ENCODE results near the gene ATP8B3.
A peak's percentile ranks its signal among the peaks of the same experiment; 100 is the strongest.

The ATP8B3 gene

GRCh38 chr19:1754636-1755466, 57.2 kb downstream of the ATP8B3 start:
- DNase-seq (ENCODE audit: low read depth), result no peak

- no peak for DNase-seq (ENCODE audit: low read depth)
Observed at GRCh38 chr19:1754018-1754635, 57.9 kb downstream of the ATP8B3 start.

GRCh38 chr19:1752757-1753728, 59.0 kb downstream of the ATP8B3 start, which contains the start of gene ONECUT3:
TSS of gene ONECUT3 (plus strand) at chr19:1753506. CDS start at chr19:1753663, 157 bp downstream.
- DNase-seq (ENCODE audit: low read depth), result no peak

DNA sequence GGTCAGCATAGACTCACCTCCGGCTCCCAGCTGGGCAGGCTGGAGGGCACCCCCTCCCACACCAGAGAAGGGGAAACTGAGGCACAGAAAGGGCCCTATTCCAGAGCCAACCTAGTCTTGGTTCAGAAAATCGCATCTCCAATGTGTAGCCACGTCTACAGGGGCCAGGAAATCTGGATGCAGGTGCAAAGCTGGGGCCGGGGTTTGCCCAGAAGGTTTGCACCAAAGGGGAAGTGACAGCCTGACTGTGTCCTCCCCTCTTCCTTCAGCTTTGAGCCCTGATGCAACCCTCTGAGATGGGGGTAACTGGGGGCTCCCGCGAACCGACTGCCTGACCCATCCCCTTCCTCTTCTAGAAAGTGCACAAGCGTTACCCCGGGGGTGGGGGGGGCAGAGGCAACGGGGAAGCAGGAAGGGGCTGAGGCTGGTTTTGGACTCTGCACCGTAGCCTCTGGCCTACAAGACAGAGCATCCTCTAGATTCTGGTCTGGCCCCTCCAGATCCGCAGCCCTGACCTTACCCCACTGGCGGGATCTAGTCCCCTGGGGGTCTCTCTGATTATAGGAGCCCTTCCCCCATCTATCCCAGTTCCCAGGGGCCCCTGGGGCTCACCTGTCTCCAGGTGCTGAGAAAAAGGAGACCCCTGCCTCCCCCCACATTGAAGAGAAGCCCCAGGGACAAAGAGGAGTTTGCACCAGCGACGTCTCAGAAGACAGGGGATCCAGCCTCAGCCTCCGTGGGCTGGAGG, 59.9 kb downstream of the ATP8B3 start:
- DNase-seq (ENCODE audit: low read depth), result no peak

- DNase-seq (ENCODE audit: low read depth), result no peak
Observed at GRCh38 chr19:1751367-1752008, 60.6 kb downstream of the ATP8B3 start.

DNA sequence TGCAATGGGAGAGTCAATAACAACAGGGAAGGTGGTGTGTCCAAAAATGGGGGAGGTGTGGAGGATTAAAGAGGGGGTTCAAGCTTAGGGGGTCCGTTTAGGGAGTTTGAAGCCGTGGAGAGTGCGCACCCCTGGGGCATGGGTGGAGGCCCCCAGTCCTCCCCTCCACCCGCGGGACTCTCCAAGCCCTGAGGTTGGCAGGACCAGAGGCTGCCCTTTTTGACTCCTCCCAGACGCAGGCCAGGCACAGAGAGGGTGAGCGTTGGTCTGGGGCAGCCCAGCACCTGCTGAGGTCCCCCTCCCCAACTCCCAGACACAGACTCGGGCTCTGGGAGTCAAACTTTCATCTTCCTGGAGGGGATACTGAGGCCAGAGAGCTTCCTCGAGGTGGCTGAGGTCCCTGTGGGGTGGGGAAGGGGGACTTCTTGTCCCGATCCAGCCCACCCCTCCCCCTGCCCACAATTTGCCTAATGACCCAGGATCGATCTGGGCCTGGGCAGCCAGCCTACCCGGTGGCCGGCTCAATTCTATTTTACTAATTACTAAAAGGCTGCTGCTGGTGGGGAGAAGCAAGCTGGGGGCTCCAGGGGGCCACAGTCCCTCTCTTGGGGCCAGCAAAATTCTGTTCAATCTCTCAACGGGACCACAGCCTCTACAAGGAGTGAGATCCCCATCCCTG, 61.6 kb downstream of the ATP8B3 start:
- no peak for DNase-seq (ENCODE audit: low read depth)

DNA sequence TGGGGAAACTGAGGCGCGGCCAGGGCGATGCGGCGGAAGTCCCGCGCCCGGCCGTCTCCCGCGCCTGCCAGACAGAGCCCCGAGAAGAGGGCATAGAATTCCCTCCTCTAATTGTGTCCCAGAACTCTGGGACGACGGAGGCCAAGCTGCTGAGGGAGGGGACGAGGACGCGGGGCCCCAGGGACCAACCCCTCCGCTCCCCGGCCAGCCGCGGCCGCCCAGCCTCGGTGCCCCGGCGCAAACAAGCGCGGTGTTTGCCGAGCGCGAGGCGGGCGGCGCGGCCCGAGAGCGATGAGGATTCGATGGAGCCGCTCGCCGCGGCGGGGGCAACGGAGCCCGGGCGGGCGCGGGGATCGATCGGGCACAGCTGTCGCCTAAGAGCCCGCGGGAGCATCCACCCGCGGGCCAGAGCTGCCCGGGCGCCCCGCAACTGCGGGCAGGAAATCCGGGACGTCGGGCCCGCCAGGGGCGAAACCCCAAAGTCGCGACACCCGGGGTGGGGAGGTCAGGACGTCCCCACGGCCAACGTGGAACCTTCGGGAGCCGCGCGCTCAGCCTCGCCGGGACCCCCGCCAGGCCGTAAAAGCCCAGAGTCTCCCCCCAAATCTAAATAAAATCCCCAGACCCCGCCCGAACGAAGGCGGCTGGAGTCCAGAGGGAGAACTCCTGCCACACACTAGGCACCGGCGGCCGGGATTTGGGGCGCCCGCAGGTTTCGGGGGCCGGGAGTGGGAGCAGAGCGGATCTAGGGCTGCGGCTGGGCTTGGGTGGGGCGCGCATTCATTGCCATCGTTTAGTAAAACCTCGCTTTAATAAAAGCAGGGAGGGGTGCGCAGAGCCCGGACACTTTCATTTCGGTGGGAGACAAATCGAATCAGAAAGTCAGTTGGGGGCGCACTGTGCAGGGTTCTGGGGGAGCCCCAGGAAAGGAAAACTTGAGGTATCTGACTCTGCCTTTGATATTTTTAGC, 62.4 kb downstream of the ATP8B3 start:
- DNase-seq (ENCODE audit: low read depth), result no peak

DNA sequence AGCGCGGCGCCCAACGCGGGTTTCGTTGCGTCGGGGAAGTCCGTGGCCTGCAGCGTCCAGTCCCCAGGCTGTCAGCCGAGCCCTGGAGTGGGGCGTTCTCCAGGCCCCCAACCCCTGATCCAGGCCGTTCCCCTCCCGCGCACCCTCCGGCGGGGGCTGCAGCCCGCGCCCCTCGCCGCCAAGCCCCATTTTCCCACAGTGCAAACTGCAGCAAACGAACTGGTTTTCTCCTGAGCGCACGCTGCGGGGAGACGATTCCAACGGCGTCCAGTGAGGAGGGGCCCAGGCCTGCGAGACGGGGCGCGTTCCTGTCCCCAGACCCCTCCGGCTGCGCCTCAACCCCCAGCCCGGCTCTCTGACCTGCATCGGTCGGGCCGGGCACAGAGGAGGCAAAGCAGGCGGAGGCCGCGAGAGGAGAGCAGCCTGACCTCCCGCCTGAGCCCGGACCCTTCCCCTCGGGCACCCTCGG, 63.2 kb downstream of the ATP8B3 start:
- no peak for DNase-seq (ENCODE audit: low read depth)

DNA sequence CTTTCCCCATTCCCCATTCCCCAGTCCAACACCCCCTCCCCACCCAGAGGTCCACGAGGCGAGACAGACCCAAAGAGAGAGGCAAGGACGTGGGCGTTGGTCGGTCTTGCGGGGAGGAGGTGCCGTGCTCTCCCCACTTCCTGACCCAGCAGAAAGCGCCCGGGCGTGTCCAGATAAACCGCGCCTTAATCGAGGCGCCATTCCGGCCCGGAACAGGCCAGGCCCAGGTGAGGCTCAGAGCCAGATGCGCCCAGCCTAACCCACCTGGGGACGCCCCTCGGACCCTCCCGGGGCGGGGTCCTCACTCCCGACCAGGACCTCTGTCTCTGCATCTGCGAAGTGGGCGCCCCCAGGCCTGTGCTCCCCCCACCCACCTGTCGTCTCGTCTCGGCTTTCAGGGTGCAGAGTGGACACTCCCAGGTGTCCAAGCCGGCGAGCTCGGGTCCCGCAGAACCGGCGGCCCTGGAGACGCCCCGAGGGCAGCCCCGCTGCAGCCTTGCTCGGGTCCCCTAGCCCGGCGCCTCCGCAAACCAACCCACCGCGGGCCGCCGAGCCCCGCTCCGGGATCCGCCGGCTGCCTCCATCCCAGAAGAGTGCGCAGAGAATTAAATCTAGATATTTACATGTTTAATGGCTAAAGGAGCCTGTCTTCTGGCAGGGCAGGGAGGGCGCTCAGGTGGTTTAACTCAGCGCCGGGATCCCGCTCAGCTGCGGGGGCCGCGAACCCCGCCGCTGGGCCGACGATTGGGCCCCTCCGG, 63.8 kb downstream of the ATP8B3 start:
- no peak for DNase-seq (ENCODE audit: low read depth)

GRCh38 chr19:1747285-1748114, 64.6 kb downstream of the ATP8B3 start:
- DNase-seq (ENCODE audit: low read depth), result peak; percentile 1

- DNase-seq (ENCODE audit: low read depth), result no peak
Observed at GRCh38 chr19:1746401-1747284, 65.4 kb downstream of the ATP8B3 start.

GRCh38 chr19:1745589-1746031, 66.5 kb downstream of the ATP8B3 start:
- no peak for DNase-seq (ENCODE audit: low read depth)

- no peak for DNase-seq (ENCODE audit: low read depth)
Observed at GRCh38 chr19:1744822-1745563, 67.1 kb downstream of the ATP8B3 start.

DNA sequence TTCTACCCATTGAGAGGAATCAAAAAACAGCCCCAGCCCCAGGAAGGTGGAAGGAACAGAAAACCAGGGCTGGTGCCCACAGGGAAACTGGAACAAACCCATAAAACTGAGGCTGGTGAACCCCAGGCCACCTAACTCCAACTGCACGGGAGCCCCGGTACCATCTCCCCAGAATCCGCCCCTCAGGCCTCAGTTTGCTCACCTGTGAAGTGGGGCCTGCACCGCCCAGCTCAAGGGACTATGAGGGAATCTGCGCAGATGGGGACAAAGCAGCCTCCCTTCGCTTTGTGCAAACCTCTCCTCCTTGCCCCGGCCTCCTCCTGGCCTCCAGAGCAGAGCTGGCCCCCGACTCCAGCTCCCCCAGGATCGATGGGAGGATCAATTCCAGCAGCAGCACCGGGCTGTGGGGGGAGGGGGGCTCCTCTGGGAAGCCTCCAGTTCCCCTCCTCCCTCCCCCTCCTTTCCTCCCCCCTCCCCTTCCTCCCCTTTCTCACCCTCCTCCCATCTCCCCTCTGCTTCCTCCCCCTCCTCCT, 67.9 kb downstream of the ATP8B3 start:
- DNase-seq (ENCODE audit: low read depth), result no peak

DNA sequence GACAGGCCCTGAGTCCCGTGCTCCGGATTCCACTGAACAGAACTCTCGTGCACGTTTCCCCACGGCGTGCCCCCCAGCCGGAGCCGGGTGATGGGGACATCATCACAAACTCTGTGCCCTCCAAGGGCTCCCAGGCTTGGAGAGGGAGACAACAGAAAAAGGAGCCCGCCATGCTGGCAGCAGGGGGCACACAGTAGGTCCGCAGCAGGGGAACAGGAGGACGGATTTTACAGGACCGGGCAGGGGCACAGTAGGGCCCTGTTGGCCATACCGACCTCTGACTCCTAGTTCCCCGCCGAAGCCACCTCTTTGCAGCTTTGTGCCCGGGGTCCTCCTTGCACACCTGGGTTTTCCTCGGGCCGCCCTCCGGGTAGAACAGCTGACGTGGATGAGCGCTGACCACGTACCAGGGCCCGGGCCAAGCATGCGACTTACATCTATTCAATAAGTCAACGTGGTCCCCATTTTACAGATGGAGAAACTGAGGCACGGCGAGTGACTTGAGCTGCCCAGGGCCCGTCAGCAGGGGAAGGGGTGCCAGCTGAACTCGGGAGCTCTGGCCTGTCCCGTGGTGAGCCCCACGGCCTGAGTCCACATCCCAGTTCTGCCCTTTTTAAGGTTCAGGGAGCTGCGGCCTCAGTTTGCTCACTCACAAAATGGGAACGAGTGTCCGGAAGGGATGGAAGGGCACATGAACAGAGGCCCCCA, 68.9 kb downstream of the ATP8B3 start:
- no peak for DNase-seq (ENCODE audit: low read depth)
